ENCODE measurements around the gene HOTAIR.

Gene HOTAIR

DNA sequence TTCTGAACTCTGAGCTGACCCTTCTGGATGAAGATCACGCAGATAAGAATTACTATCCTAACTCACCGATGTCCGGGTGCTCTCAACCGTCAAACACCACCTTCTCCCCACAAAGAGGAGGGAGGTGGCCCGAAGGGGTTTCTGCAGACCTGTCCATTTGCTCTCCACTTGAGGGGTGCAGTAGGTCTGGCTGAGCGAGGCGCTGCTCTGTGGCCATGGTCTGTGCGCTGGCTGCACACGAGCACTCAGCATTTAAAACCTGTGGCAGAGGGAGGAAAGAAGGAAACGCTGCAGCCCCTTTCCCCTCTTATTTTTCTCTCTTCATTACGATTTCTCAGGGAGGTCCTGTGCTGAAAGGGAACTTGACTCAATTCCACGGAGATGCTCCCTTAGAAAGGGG, 37.7 kb downstream of the HOTAIR start:
- DNase-seq (ENCODE audit: low read depth): no peak
- TF ChIP-seq CTCF (conservative IDR thresholded peaks at IDR 0.05; ENCODE audit: low read depth, low read length): no peak
- no peak overlapping the region for H3K4me3 ChIP-seq (ENCODE audit: low read length)

DNA sequence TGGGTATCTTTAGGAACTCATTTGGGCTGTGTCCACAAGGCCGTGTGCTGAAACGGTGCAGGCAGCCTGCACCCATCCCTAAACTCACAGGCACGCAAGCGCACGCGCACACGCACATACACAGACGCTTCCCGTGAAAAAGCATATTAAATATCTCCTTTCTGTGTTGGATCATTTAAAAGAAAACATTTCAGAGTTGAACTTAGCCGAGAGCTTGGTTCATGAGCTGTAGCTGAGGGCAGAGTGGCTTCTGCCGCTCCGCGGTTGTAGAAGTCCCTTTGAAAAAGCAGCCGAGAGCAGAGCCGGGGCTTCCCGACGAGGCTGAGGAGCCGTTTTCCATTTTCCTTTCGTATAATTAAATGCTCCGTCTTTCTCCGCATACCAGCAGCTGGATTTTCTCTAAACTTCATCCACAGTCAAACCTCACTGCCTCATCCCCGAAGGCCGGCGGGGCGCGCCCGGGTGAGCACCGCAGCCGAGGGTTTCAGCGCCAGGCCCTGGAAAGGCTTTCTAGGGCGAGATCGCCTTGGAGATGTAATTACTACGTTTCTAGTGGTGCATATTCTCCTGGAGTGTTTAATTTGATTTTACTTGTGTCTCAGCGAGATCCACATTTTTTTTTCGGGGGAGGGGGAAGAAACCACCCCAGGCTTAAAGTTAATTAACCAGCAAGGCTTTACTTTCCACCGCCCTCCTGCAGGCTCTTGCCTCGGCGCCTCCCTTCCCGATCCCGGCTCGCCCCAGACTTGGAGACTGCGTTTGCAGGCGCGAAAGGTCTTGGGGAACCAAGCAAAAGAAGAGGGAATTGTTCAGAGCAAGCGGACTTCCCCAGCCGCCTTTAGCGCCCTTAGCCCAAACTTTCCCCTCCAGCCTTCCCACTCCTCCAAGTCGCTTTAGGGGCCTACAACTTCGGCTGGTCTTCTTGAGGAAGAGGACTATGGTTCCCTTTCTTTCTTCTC, 39.1 kb downstream of the HOTAIR start:
- H3K4me3 ChIP-seq (ENCODE audit: low read length): no peak overlapping the region
- DNase-seq (ENCODE audit: low read depth): no peak
- TF ChIP-seq CTCF (conservative IDR thresholded peaks at IDR 0.05; ENCODE audit: low read depth, low read length): no peak

GRCh38 chr12:53932915-53933314, 41.8 kb downstream of the HOTAIR start:
- no peak for DNase-seq (ENCODE audit: low read depth)
- no peak overlapping the region for H3K4me3 ChIP-seq (ENCODE audit: low read length)
- TF ChIP-seq CTCF (conservative IDR thresholded peaks at IDR 0.05; ENCODE audit: low read depth, low read length): no peak

- no peak for TF ChIP-seq CTCF (conservative IDR thresholded peaks at IDR 0.05; ENCODE audit: low read depth, low read length)
- no peak for DNase-seq (ENCODE audit: low read depth)
- no peak overlapping the region for H3K4me3 ChIP-seq (ENCODE audit: low read length)
Observed at GRCh38 chr12:53931844-53932581, 42.7 kb downstream of the HOTAIR start.

DNA sequence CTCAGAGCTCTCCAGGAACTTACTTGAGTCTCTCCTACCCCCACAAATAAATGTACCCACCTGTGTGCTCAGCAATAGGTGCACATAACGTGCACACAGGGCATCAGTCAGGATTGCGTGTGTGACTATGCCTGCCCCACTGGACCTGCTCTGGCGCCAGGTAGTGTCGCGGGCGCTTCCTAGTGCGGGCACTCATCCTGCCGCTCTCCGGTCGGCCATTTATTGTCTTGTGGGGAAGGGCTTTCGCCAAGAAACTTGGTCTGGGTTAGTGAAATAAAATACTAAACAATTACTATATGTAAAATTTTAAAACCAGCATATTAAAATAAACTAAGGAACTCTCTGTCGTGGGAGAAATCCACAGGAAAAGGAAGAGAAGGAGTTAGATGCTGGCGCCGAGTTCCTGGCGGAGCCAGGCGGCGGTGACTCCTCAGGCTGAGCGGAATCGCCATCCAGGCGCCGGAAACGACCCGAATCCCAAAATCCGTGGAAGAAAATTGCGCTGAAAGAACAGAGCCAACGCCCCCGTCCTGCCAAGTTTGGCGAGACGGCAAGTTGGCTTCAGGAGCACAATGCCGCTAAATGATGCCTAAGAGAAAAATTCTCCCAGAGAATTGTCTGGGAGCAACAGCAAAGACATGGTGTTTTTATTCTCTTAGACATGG, 44.0 kb downstream of the HOTAIR start:
- no peak for TF ChIP-seq CTCF (conservative IDR thresholded peaks at IDR 0.05; ENCODE audit: low read depth, low read length)
- H3K4me3 ChIP-seq (ENCODE audit: low read length): no peak overlapping the region
- DNase-seq (ENCODE audit: low read depth): no peak

DNA sequence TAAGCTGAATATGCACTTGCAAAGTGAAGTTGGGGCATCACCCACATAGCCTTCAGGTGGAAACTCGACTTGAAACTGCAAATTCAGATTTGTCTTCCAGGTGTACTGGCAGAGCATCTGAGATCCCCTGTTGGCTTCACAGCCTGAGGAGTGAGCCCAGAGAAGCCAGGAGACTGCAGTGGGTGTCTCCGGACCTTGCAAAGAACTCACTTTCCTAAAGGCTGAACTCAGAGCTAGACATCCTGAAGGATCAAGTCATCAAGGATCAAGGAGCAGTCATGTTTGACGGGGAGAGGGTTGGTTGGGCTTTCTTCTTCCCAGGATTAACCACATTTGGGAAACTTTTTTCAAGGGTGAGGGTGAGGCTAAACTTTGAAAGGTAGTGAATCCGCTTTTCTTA, 45.2 kb downstream of the HOTAIR start:
- DNase-seq (ENCODE audit: low read depth): no peak
- no peak for TF ChIP-seq CTCF (conservative IDR thresholded peaks at IDR 0.05; ENCODE audit: low read depth, low read length)
- H3K4me3 ChIP-seq (ENCODE audit: low read length): no peak overlapping the region

Data from retinal pigment epithelial cell (primary cell).